SK-N-SH (cell line): ENCODE data around the gene SENP1. TPM values are rescaled to one million over a fixed set of nuclear protein-coding genes. Genes with fewer than 3 reads are reported as not detected.

Experiments
- CTCF ChIA-PET: fragments of 300-600, 350-600 bp; formaldehyde crosslinking; extraction: SDS; loops from one replicate; lab custom pipeline; 2021; lab: Yijun Ruan, JAX
- POLR2A ChIA-PET: fragments of 350-600 bp; sonication (Branson Sonifier 250); formaldehyde crosslinking; extraction: SDS; loops from one replicate; lab custom pipeline; 2020; ENCODE audit warnings: antibody characterized with exemption, inconsistent platforms; lab: Yijun Ruan, JAX
- DNase-seq: peaks from one replicate; pipeline ENCODE4 v3.0.0; 2012
- H2AFZ ChIP-seq: fragments of 200-600 bp; sonication (generic); 2 replicates; pipeline ENCODE4 v1.8.1; 2016; ENCODE audit warnings: antibody characterized with exemption, mild to moderate bottlenecking, low read depth
- H3F3A ChIP-seq: fragments of 200-600 bp; sonication (generic); replicated peaks from 2 replicates; pipeline ENCODE3; 2016; ENCODE audit warnings: antibody characterized with exemption, mild to moderate bottlenecking; ENCODE audit not compliant: insufficient read depth
- H3K27ac ChIP-seq, 2 experiments: fragments of 200-500 bp in 1 of 2; fragments of 200-600 bp in 1 of 2; sonication (Bioruptor generic) in 1 of 2; sonication (generic), shearing (Covaris generic) in 1 of 2; 2 replicates each; pipeline versions ENCODE4 v1.5.1 to v1.6.1; 2014 to 2016; ENCODE audit warnings: low read depth in 2 of 2, inconsistent platforms in 1 of 2, low read length in 1 of 2, mild to moderate bottlenecking in 1 of 2, mixed read lengths in 1 of 2
- H3K27me3 ChIP-seq: fragments of 200-600 bp; sonication (generic), shearing (Covaris generic); 2 replicates; pipeline ENCODE4 v1.6.1; 2016; ENCODE audit warnings: mixed run types; ENCODE audit not compliant: insufficient read depth
- H3K36me3 ChIP-seq, 2 experiments: fragments of 200-500 bp in 1 of 2; fragments of 200-600 bp in 1 of 2; sonication (Bioruptor generic) in 1 of 2; sonication (generic) in 1 of 2; replicated peaks in 1 of 2; 2 replicates each; pipeline versions ENCODE3 to v1.5.1; 2014 to 2016; ENCODE audit warnings: low read length in 1 of 2, mild to moderate bottlenecking in 1 of 2; ENCODE audit not compliant: insufficient read depth in 2 of 2, control insufficient read depth in 1 of 2
- H3K4me1 ChIP-seq, 2 experiments: fragments of 200-500 bp in 1 of 2; fragments of 200-600 bp in 1 of 2; sonication (Bioruptor generic) in 1 of 2; sonication (generic), shearing (Covaris generic) in 1 of 2; 2 replicates each; pipeline versions ENCODE4 v1.5.1 to v1.6.1; 2014 to 2016; ENCODE audit warnings: low read depth in 1 of 2, low read length in 1 of 2, mixed run types in 1 of 2; ENCODE audit not compliant: insufficient read depth in 2 of 2, control insufficient read depth in 1 of 2
- H3K4me2 ChIP-seq: fragments of 200-600 bp; sonication (generic), shearing (Covaris generic); 2 replicates; pipeline ENCODE4 v1.6.1; 2017; ENCODE audit warnings: mixed run types
- H3K4me3 ChIP-seq, 2 experiments: fragments of 200-500 bp in 1 of 2; fragments of 200-600 bp in 1 of 2; sonication (Bioruptor generic) in 1 of 2; sonication (generic), shearing (Covaris generic) in 1 of 2; 2 replicates each; pipeline versions ENCODE4 v1.5.1 to v1.8.1; 2014 to 2016; ENCODE audit warnings: low read depth in 2 of 2, inconsistent platforms in 1 of 2, low read length in 1 of 2, mild to moderate bottlenecking in 1 of 2, mixed read lengths in 1 of 2, moderate library complexity in 1 of 2
- H3K79me2 ChIP-seq: fragments of 200-600 bp; sonication (generic); 2 replicates; pipeline ENCODE4 v1.8.1; 2017; ENCODE audit warnings: mild to moderate bottlenecking; ENCODE audit not compliant: insufficient read depth
- H3K9ac ChIP-seq: fragments of 200-600 bp; sonication (generic); 2 replicates; pipeline ENCODE4 v1.6.1; 2017; ENCODE audit warnings: mixed run types
- H3K9me2 ChIP-seq: fragments of 200-600 bp; sonication (generic); 2 replicates; pipeline ENCODE4 v1.6.1; 2017; ENCODE audit warnings: mixed run types
- H3K9me3 ChIP-seq: fragments of 200-600 bp; sonication (generic); 2 replicates; pipeline ENCODE4 v1.6.1; 2017; ENCODE audit warnings: mixed run types, mild to moderate bottlenecking, moderate library complexity
- H4K20me1 ChIP-seq: fragments of 200-600 bp; sonication (generic); 2 replicates; pipeline ENCODE4 v1.6.1; 2017; ENCODE audit warnings: mild to moderate bottlenecking, mixed run types; ENCODE audit not compliant: insufficient read depth
- MXI1 ChIP-seq: IDR thresholded peaks from 2 replicates; pipeline ENCODE4 v1.6.1; 2012; ENCODE audit warnings: mild to moderate bottlenecking, low read depth, low read length, improper control_type of control experiment
- NRF1 ChIP-seq: IDR thresholded peaks from 2 replicates; pipeline ENCODE4 v1.6.1; 2012; ENCODE audit warnings: low read depth, mild to moderate bottlenecking, low read length
- RFX5 ChIP-seq: IDR thresholded peaks from 2 replicates; pipeline ENCODE4 v1.6.1; 2012; ENCODE audit warnings: mild to moderate bottlenecking, improper control_type of control experiment, low read length
- SIN3A ChIP-seq: IDR thresholded peaks from 2 replicates; pipeline ENCODE4 v1.6.1; 2012; ENCODE audit warnings: low read depth, mild to moderate bottlenecking, low read length, moderate library complexity, borderline replicate concordance
- USF1 ChIP-seq: IDR thresholded peaks from 2 replicates; pipeline ENCODE4 v1.4.0; 2012; ENCODE audit warnings: low read depth, borderline replicate concordance
- WGBS: methylation state at CpG from one replicate; pipeline ENCODE4 v1.1.6; 2017; ENCODE audit warnings: low lambda C conversion rate; 5-methylcytosine and 5-hydroxymethylcytosine counted together
- polyA plus RNA-seq, 3 experiments: library from polyadenylated mRNA; depleted of rRNA; stranded (reverse); fragments of >200 nt; gene quantifications; 2 replicates each; pipeline ENCODE4 v1.2.3, GENCODE V29; 2012
- TF ChIP-seq, protein P1 (sequence below): IDR thresholded peaks from 2 replicates; pipeline ENCODE4 v1.4.0; 2012; ENCODE audit warnings: low read depth
- TF ChIP-seq, protein P2 (sequence below): IDR thresholded peaks from 2 replicates; pipeline ENCODE4; 2012

Gene SENP1
- polyA plus RNA-seq, 1 of the 3 experiments (the other 2 are of a cell fraction): 5.6 TPM

DNA sequence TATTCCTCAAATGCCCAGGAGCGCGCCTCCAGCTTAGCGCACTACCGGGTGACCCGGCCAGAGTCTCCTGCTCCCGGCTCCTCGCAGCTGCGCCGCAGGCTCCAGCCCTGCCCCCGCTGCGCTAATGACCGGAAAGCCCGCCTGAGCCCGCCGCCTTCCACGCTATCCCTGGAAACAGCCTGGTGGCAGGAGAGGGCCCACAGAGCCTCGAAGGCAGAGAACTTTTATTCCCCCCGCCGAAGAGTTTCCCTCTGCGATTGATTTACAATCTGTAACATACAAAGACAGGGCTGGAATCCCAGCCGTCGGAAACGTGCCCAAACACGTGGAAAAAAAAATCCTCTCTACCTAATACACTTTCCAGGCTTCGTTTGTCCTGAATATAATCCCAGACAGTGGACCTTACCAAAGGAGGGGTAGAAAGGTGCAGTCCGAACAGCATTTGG lies 103.1 kb downstream of the SENP1 start:
- Histone ChIP-seq H3K36me3 (no peaks in the 10 kb centered on the region), H3K4me2 (peak overlapping the region; percentile 95), H2AFZ (peak overlapping the region; percentile 85), H3F3A (no peaks in the 10 kb centered on the region), H3K79me2 (no peaks in the 10 kb centered on the region), H3K4me1 (peaks cover 5 to 35% of the 10 kb centered on the region in 2 experiments; a peak in 1 of 4 replicates), H4K20me1 (no peaks in the 10 kb centered on the region), H3K27ac (no peak overlapping the region), H3K9me2 (no peaks in the 10 kb centered on the region), H3K9me3 (no peaks in the 10 kb centered on the region), H3K27me3 (peaks cover 90% of the 10 kb centered on the region), H3K9ac (no peak overlapping the region), H3K4me3 (peak overlapping the region; percentile 54 to 66)
- DNase-seq: peak; percentile 77
- ChIA-PET POLR2A (interaction anchor here (1.3 kb wide), 1 partner anchor 11 kb away, joined by 5 read pairs; no protein-coding TSS in a partner anchor), CTCF (interaction anchor here (0.7 to 2.1 kb wide), 8 partner anchors 8 to 615 kb away, joined by 3 to 7 read pairs (median 4); partner anchors contain the start of gene TMEM106C)
- 4% methylated on average over 24 of the region's 26 CpGs for WGBS
- peak; percentile 20; the same call in 1 of the 2 replicates for TF ChIP-seq NRF1
- no peak for TF ChIP-seq RFX5
- no peak for TF ChIP-seq SIN3A
- TF ChIP-seq, protein P1, sequence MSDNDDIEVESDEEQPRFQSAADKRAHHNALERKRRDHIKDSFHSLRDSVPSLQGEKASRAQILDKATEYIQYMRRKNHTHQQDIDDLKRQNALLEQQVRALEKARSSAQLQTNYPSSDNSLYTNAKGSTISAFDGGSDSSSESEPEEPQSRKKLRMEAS: 0 out of 2 replicates have a peak, but pooled peaks have one; percentile 22
- TF ChIP-seq MXI1: peak; percentile 37; the same call in 1 of the 2 replicates

DNA sequence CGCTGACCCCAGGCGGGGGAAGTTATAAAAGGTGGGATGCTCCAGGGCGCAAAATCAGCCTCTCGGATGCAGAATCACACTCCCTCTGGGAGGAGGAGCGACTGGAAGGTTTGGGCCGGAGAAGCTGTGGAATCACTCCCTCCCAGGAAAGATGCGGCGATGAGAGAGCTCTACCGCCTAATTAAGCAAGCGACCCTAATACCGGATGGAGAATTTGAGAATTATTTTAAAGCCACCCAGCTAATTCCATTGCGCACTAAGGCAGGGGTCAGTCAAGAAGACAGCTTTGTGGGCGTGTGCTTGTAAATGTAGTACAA lies 103.5 kb downstream of the SENP1 start:
- H3K9me2 ChIP-seq: no peaks in the 10 kb centered on the region
- CTCF ChIA-PET: interaction anchor here (0.6 to 2.1 kb wide), 11 partner anchors 8 to 616 kb away, joined by 3 to 7 read pairs (median 4); partner anchors contain the start of gene TMEM106C
- peak; percentile 53 for DNase-seq
- no peaks in the 10 kb centered on the region for H4K20me1 ChIP-seq
- no peaks in the 10 kb centered on the region for H3F3A ChIP-seq
- H3K79me2 ChIP-seq: no peaks in the 10 kb centered on the region
- POLR2A ChIA-PET: interaction anchor here (1.3 kb wide), 1 partner anchor 11 kb away, joined by 5 read pairs; no protein-coding TSS in a partner anchor
- H3K36me3 ChIP-seq: no peaks in the 10 kb centered on the region
- no peaks in the 10 kb centered on the region for H3K9me3 ChIP-seq
- H3K4me2 ChIP-seq: peak overlapping the region; percentile 95
- WGBS: 6% methylated on average over 13 of the region's 13 CpGs
- H3K27me3 ChIP-seq: peaks cover 94% of the 10 kb centered on the region
- peak overlapping the region; percentile 85 for H2AFZ ChIP-seq
- H3K27ac ChIP-seq: no peak overlapping the region
- H3K4me1 ChIP-seq: peaks cover 5 to 35% of the 10 kb centered on the region in 2 experiments; a peak in 1 of 4 replicates
- no peak for TF ChIP-seq SIN3A
- TF ChIP-seq, protein P2, sequence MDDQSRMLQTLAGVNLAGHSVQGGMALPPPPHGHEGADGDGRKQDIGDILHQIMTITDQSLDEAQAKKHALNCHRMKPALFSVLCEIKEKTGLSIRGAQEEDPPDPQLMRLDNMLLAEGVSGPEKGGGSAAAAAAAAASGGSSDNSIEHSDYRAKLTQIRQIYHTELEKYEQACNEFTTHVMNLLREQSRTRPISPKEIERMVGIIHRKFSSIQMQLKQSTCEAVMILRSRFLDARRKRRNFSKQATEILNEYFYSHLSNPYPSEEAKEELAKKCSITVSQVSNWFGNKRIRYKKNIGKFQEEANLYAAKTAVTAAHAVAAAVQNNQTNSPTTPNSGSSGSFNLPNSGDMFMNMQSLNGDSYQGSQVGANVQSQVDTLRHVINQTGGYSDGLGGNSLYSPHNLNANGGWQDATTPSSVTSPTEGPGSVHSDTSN: no peak
- no peak for TF ChIP-seq USF1
- H3K4me3 ChIP-seq: peak overlapping the region; percentile 54 to 66
- no peak overlapping the region for H3K9ac ChIP-seq
